GM12874 (cell line): ENCODE results near the gene NFIX.

Experiments used
- CTCF ChIP-seq: IDR thresholded peaks from 2 replicates; pipeline ENCODE4 v1.5.1; 2011; ENCODE audit warnings: low read depth, mild to moderate bottlenecking, control low read depth, low read length, moderate library complexity; ENCODE audit not compliant: insufficient read depth

Gene NFIX

GRCh38 chr19:13117772-13118423, 122.6 kb downstream of the NFIX start, which contains the start of gene NACC1:
Gene NACC1, plus strand, starts transcription at chr19:13118264. Its CDS starts 16,944 bp downstream, at chr19:13135208.
- no peak for TF ChIP-seq CTCF

- TF ChIP-seq CTCF = no peak
These were observed 123.3 kb downstream of the NFIX start for GRCh38 chr19:13118424-13119193.

GRCh38 chr19:13119627-13120026, 124.4 kb downstream of the NFIX start:
- TF ChIP-seq CTCF = no peak

GRCh38 chr19:13120031-13120430, 124.8 kb downstream of the NFIX start:
- TF ChIP-seq CTCF = no peak

GRCh38 chr19:13120817-13121216, 125.5 kb downstream of the NFIX start:
- no peak for TF ChIP-seq CTCF

- no peak for TF ChIP-seq CTCF
These were observed 126.4 kb downstream of the NFIX start for GRCh38 chr19:13121551-13122274.

GRCh38 chr19:13122275-13122878, 127.1 kb downstream of the NFIX start:
- no peak for TF ChIP-seq CTCF
